ENCODE data around the gene MMD.
"Not testable (repeated sequence)": the region's sequence is repeated elsewhere in the genome, so short reads cannot be mapped to it uniquely, and the experiment has no call there.

The MMD gene

GRCh38 chr17:55418369-55419268 lies 3.0 kb downstream of the MMD start:
- DNase-seq: no peak

- DNase-seq: no peak
Measured at GRCh38 chr17:55417411-55418268, 4.0 kb downstream of the MMD start.

GRCh38 chr17:55416470-55417052 lies 5.1 kb downstream of the MMD start:
- DNase-seq: no peak

- no peak for DNase-seq
Measured at GRCh38 chr17:55416000-55416399, 5.6 kb downstream of the MMD start.

- DNase-seq: no peak
Measured at GRCh38 chr17:55414983-55415382, 6.7 kb downstream of the MMD start.

- no peak for DNase-seq
Measured at GRCh38 chr17:55413825-55414489, 7.7 kb downstream of the MMD start.

GRCh38 chr17:55411463-55411855 lies 10.2 kb downstream of the MMD start:
- DNase-seq: no peak

GRCh38 chr17:55410722-55411462 lies 10.7 kb downstream of the MMD start:
- DNase-seq: no peak

GRCh38 chr17:55409030-55409800 lies 12.4 kb downstream of the MMD start:
- no peak for DNase-seq

- DNase-seq: no peak
Measured at GRCh38 chr17:55407641-55408566, 13.7 kb downstream of the MMD start.

GRCh38 chr17:55405600-55405999 lies 16.0 kb downstream of the MMD start:
- no peak for DNase-seq

- not testable (repeated sequence) for DNase-seq
Measured at GRCh38 chr17:55404197-55404596, 17.4 kb downstream of the MMD start.

GRCh38 chr17:55402374-55402773 lies 19.3 kb downstream of the MMD start:
- DNase-seq: no peak

- no peak for DNase-seq
Measured at GRCh38 chr17:55398689-55399088, 22.9 kb downstream of the MMD start.

GRCh38 chr17:55395803-55396505 lies 25.7 kb downstream of the MMD start:
- DNase-seq: no peak

- DNase-seq: no peak
Measured at GRCh38 chr17:55394357-55395021, 27.1 kb downstream of the MMD start.

GRCh38 chr17:55391764-55392467 lies 29.7 kb downstream of the MMD start:
- DNase-seq: no peak

- no peak for DNase-seq
Measured at GRCh38 chr17:55391244-55391757, 30.3 kb downstream of the MMD start.

Measured in stimulated activated CD4-positive, alpha-beta T cell treated with anti-CD3 and anti-CD28 coated beads, Interleukin-15, amount 100 ng/mL, for 24 hours (primary cell).